Measurements from ENCODE around the gene CCDC175. TPM values are rescaled to one million over a fixed set of nuclear protein-coding genes. Genes with fewer than 3 reads are reported as not detected.

CCDC175 gene
- not detected in 2 replicates for total RNA-seq (2014; rRNA removed)
- percentile 4 among the genes with signal in this experiment for Bru-seq, nascent RNA
- BruChase-seq, experiment 1, labeled RNA remaining after a 6-hour chase: percentile 5 among the genes with signal in this experiment
- percentile 8 among the genes with signal in this experiment for BruChase-seq, experiment 2, labeled RNA remaining after a 2-hour chase
- long read RNA-seq: 0 reads

DNA sequence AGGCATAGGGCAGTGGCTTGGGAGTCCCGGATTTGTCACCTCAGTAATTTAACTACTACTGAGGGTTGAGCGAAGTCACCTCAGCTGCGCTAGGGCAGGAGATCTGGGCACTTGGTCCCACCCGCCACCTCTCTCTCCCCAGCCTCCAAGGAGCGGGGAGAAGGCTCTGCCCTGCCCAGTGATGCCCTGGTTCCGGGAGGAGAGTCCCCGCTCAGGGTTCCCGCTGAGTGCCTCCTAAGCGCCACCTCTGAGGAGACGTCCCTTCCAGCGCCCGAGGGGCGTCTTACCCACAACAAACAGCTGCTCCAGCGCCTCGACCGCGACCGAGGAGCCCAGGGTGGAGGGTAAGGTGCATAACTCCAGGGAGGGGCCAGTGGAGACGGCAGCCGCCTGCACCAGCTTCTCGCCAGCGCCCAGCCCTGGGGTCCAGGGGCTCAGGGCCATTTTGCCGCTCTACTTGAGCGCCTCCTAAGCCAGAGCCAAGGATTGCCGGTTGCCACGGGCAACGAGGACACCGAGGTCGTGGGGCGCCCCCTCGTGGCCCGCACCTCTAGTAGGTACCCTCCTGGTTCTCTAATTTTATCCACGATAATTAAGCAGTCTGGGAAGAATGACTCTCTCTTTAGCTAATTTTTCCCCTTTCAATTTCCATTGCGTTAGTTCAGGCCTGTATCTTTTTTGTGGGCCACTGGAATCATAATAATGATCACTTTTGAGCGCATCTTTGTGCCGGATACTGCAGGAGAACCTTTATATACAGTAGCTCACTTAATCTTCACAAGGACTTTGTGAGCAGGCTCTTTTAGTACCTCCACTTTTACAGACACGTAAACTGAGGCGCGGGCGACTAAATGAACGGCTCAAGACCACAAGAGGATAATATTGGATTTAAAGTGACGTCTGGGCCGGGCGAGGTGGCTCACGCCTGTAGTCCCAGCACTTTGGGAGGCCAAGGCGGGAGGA lies at the start of gene CCDC175:
Gene CCDC175, minus strand, starts transcription at position 481 of the 963 bp plus-strand sequence. Its CDS starts 37 bp downstream, at position 444.
- ChIA-PET CTCF (interaction anchor here (0.5 to 1.5 kb wide), 9 partner anchors 10 to 651 kb away, joined by 3 to 7 read pairs (median 3); partner anchors contain the start of genes JKAMP and L3HYPDH), POLR2A (ENCODE audit: unreplicated experiment) (interaction anchor here (0.5 kb wide), 1 partner anchor 93 kb away, joined by 3 read pairs; the partner anchor contains the start of genes JKAMP and L3HYPDH)
- ATAC-seq: peak; percentile 97
- Histone ChIP-seq H3K4me3 (ENCODE audit: low read length) (peak within 1 kb of the TSS; percentile 62), H3K9me3 (ENCODE audit: low read length) (no peaks in the 10 kb centered on the region), H3F3A (ENCODE audit: low read length, unreplicated experiment) (no peaks in the 10 kb centered on the region), H3K4me1 (ENCODE audit: insufficient read depth, low read length) (peaks cover 6% of the 10 kb centered on the region), H4K20me1 (ENCODE audit: low read length) (no peaks in the 10 kb centered on the region), H3K4me2 (ENCODE audit: low read length) (peak within 1 kb of the TSS; percentile 84), H2AFZ (ENCODE audit: low read length) (peak within 1 kb of the TSS; percentile 84), H3K79me2 (ENCODE audit: low read length) (no peaks in the 10 kb centered on the region), H3K9me2 (replicated peaks; ENCODE audit: low read length) (no peaks in the 10 kb centered on the region), H3K9ac (ENCODE audit: low read length) (no peak within 1 kb of the TSS), H3K36me3 (ENCODE audit: low read depth, low read length) (no peaks in the 10 kb centered on the region), H3K27ac (ENCODE audit: low read length) (no peak within 1 kb of the TSS), H3K27me3 (ENCODE audit: low read length) (peaks cover 63% of the 10 kb centered on the region)
- no TSS peak for BruUV-seq (replicated peaks)
- intact Hi-C loops (cut with micrococcal nuclease): loop anchor here (1.0 to 10.0 kb wide), 3 partner anchors 69 to 552 kb away; no protein-coding TSS in a partner anchor
- TF ChIP-seq EZH2phosphoT487 (IDR thresholded peaks at IDR 0.05; ENCODE audit: borderline replicate concordance, low read length) (no peak), EZH2 (IDR thresholded peaks at IDR 0.05; ENCODE audit: low read length, unreplicated experiment) (no peak)
- TF ChIP-seq, protein P1, sequence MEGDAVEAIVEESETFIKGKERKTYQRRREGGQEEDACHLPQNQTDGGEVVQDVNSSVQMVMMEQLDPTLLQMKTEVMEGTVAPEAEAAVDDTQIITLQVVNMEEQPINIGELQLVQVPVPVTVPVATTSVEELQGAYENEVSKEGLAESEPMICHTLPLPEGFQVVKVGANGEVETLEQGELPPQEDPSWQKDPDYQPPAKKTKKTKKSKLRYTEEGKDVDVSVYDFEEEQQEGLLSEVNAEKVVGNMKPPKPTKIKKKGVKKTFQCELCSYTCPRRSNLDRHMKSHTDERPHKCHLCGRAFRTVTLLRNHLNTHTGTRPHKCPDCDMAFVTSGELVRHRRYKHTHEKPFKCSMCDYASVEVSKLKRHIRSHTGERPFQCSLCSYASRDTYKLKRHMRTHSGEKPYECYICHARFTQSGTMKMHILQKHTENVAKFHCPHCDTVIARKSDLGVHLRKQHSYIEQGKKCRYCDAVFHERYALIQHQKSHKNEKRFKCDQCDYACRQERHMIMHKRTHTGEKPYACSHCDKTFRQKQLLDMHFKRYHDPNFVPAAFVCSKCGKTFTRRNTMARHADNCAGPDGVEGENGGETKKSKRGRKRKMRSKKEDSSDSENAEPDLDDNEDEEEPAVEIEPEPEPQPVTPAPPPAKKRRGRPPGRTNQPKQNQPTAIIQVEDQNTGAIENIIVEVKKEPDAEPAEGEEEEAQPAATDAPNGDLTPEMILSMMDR (conservative IDR thresholded peaks at IDR 0.05; ENCODE audit: low read depth, low read length): peak; percentile 100
- peak; percentile 98 for DNase-seq

DNA sequence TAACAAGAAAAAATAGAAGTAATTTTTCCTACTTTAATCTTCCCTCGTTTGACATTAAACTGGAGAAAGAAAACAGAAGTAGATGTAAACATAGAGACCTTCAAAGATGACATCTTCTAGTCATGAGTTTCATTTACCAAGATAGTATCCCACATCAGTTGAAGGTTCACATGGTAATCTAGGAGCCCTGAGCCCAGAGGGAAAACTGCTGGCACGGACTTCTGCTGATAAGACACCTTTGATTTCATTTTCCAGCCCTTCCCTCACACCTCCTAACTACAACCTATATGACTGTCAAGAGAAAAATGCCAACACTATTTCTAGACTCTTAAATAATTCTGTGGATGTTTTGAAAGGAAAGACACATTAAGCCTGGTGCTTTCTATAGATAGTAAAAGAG lies 46.0 kb upstream of the CCDC175 start:
- no peak for DNase-seq
- Histone ChIP-seq H3K9me3 (ENCODE audit: low read length) (no peaks in the 10 kb centered on the region), H3K4me3 (ENCODE audit: low read length) (no peak overlapping the region), H3K27me3 (ENCODE audit: low read length) (peaks cover 86% of the 10 kb centered on the region), H3K27ac (ENCODE audit: low read length) (no peak overlapping the region), H3K4me1 (ENCODE audit: insufficient read depth, low read length) (no peaks in the 10 kb centered on the region), H4K20me1 (ENCODE audit: low read length) (no peaks in the 10 kb centered on the region), H2AFZ (ENCODE audit: low read length) (no peak overlapping the region), H3F3A (ENCODE audit: low read length, unreplicated experiment) (no peaks in the 10 kb centered on the region), H3K79me2 (ENCODE audit: low read length) (no peaks in the 10 kb centered on the region), H3K36me3 (ENCODE audit: low read depth, low read length) (no peaks in the 10 kb centered on the region), H3K4me2 (ENCODE audit: low read length) (no peak overlapping the region), H3K9ac (ENCODE audit: low read length) (no peak overlapping the region), H3K9me2 (replicated peaks; ENCODE audit: low read length) (no peaks in the 10 kb centered on the region)
- BruUV-seq (replicated peaks): no TSS peak
- no peak for ATAC-seq
- TF ChIP-seq, protein P1 (conservative IDR thresholded peaks at IDR 0.05; ENCODE audit: low read depth, low read length): no peak
- no peak for TF ChIP-seq EZH2phosphoT487 (IDR thresholded peaks at IDR 0.05; ENCODE audit: borderline replicate concordance, low read length)
- no peak for TF ChIP-seq EZH2 (IDR thresholded peaks at IDR 0.05; ENCODE audit: low read length, unreplicated experiment)
- CTCF ChIA-PET: no interaction called here
- POLR2A ChIA-PET (ENCODE audit: unreplicated experiment): no interaction called here
- intact Hi-C loops (cut with micrococcal nuclease): no loop called here

All from PC-3 (cell line).